Common myeloid progenitor, CD34-positive (primary cell): ENCODE results near the gene MMRN1.

Experiments
- CTCF ChIA-PET: fragments of 350-600 bp; sonication (Branson Sonifier 250); formaldehyde crosslinking; loops from one replicate; lab custom pipeline; 2021; ENCODE audit warnings: antibody characterized with exemption; lab: Charles Lee
- POLR2A ChIA-PET: fragments of 350-600 bp; sonication (Branson Sonifier 250); formaldehyde crosslinking; loops from one replicate; lab custom pipeline; 2021; ENCODE audit warnings: antibody characterized with exemption; lab: Charles Lee
- DNase-seq, 3 donors: peaks; one replicate each; pipeline versions ENCODE4 v3.0.0 to v3.0.0-alpha.2; 2013
- H3K27ac ChIP-seq, 2 experiments: 1 replicate in 1 of 2; 2 replicates in 1 of 2; pipeline ENCODE4 v1.7.0; 2013; ENCODE audit warnings: inconsistent platforms in 2 of 2, low read length in 2 of 2, mild to moderate bottlenecking in 2 of 2, low read depth in 1 of 2, moderate library complexity in 1 of 2; ENCODE audit not compliant: severe bottlenecking in 2 of 2, insufficient read depth in 1 of 2, poor library complexity in 1 of 2
- H3K27me3 ChIP-seq, 5 experiments: replicated peaks in 2 of 5; 1 replicate in 3 of 5; 2 replicates in 2 of 5; pipeline versions ENCODE4 v1.6.1 to v1.7.0; 2013; ENCODE audit warnings: low read length in 4 of 5, mild to moderate bottlenecking in 2 of 5, moderate library complexity in 2 of 5, inconsistent platforms in 1 of 5; ENCODE audit not compliant: insufficient read depth in 5 of 5, control insufficient read depth in 4 of 5
- H3K36me3 ChIP-seq, 4 experiments: 1 replicate in 2 of 4; 2 replicates in 2 of 4; pipeline versions ENCODE4 v1.6.1 to v1.7.0; 2013; ENCODE audit warnings: low read length in 3 of 4, control low read depth in 1 of 4, mild to moderate bottlenecking in 1 of 4; ENCODE audit not compliant: control insufficient read depth in 4 of 4, insufficient read depth in 4 of 4
- H3K4me1 ChIP-seq, 4 experiments: 1 replicate in 3 of 4; 2 replicates in 1 of 4; pipeline versions ENCODE4 v1.6.1 to v1.7.1; 2013; ENCODE audit warnings: low read length in 3 of 4, mild to moderate bottlenecking in 3 of 4, control low read depth in 1 of 4, inconsistent platforms in 1 of 4, moderate library complexity in 1 of 4; ENCODE audit not compliant: control insufficient read depth in 4 of 4, insufficient read depth in 4 of 4; ENCODE audit errors: control extremely low read depth in 1 of 4
- H3K4me3 ChIP-seq, 7 experiments: 1 replicate in 4 of 7; 2 replicates in 3 of 7; pipeline versions ENCODE4 v1.5.1 to v1.7.0; 2013; ENCODE audit warnings: mild to moderate bottlenecking in 7 of 7, low read length in 6 of 7, moderate library complexity in 6 of 7, inconsistent platforms in 2 of 7, low read depth in 2 of 7, control low read depth in 1 of 7; ENCODE audit not compliant: insufficient read depth in 4 of 7, control insufficient read depth in 1 of 7; ENCODE audit errors: extremely low read depth in 1 of 7
- H3K9me3 ChIP-seq, 5 experiments: 1 replicate in 4 of 5; 2 replicates in 1 of 5; pipeline versions ENCODE4 v1.6.1 to v1.7.1; 2013; ENCODE audit warnings: low read length in 4 of 5, mild to moderate bottlenecking in 2 of 5, inconsistent platforms in 1 of 5, low read depth in 1 of 5, moderate library complexity in 1 of 5; ENCODE audit not compliant: control insufficient read depth in 4 of 5, insufficient read depth in 2 of 5; ENCODE audit errors: control extremely low read depth in 1 of 5
- WGBS: methylation state at CpG from one replicate; pipeline ENCODE4 v1.1.5; 2013; ENCODE audit not compliant: insufficient coverage; 5-methylcytosine and 5-hydroxymethylcytosine counted together

Gene MMRN1

GRCh38 chr4:89868999-89869589 is 25.6 kb upstream of the MMRN1 start:
- no peaks in the 10 kb centered on the region for H3K36me3 ChIP-seq
- no CpG with 5 or more reads among the region's 2 CpGs for WGBS
- H3K4me3 ChIP-seq: no peak overlapping the region
- H3K27me3 ChIP-seq: no peaks in the 10 kb centered on the region
- ChIA-PET POLR2A (no interaction called here), CTCF (interaction anchor here (0.7 to 2.7 kb wide), 17 partner anchors 8 to 704 kb away, joined by 3 to 14 read pairs (median 4); partner anchors contain the start of gene MMRN1)
- peak in 2 of 3 donors; percentile 34 to 41 for DNase-seq
- no peak overlapping the region for H3K27ac ChIP-seq
- peaks cover 0 to 1% (median 0%) of the 10 kb centered on the region in 5 experiments for H3K9me3 ChIP-seq
- no peaks in the 10 kb centered on the region for H3K4me1 ChIP-seq

- CTCF ChIA-PET: interaction anchor here (0.6 to 1.7 kb wide), 4 partner anchors 29 to 713 kb away, joined by 3 to 6 read pairs (median 4); no protein-coding TSS in a partner anchor
Observed at GRCh38 chr4:89871211-89871610, 23.4 kb upstream of the MMRN1 start.

DNA sequence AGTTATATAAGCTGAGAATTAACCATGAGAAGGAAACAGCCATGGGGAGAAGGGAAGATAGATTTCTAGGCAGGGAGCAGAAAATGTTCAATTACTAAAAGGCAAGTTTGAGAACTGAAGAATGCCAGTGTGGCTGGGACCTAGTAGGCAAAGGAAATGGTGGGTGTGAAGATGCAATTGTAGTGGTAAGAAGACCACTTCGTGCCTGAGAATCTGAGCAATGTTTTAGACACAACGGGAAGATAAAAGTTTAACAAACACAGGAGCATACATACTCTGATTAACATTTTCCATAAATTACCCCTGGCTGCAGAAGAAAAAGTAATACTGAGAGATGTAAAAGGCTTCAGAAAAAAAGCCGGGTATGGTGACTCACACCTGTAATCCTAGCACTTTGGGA is 18.1 kb upstream of the MMRN1 start:
- Histone ChIP-seq H3K9me3 (no peaks in the 10 kb centered on the region), H3K27me3 (no peaks in the 10 kb centered on the region), H3K4me1 (peaks cover 0 to 3% (median 0%) of the 10 kb centered on the region in 4 experiments), H3K27ac (no peak overlapping the region), H3K4me3 (no peak overlapping the region), H3K36me3 (no peaks in the 10 kb centered on the region)
- CTCF ChIA-PET: interaction anchor here (1.5 kb wide), 2 partner anchors 8 to 24 kb away, joined by 4 read pairs; no protein-coding TSS in a partner anchor
- 100% methylated on average over 2 of the region's 3 CpGs for WGBS
- no peak for DNase-seq
- POLR2A ChIA-PET: no interaction called here

More at GRCh38 chr4:89871211-89871610, 23.4 kb upstream of the MMRN1 start:
- H3K4me3 ChIP-seq: no peak overlapping the region
- WGBS: 100% methylated on average over 1 of the region's 1 CpG
- POLR2A ChIA-PET: no interaction called here
- no peaks in the 10 kb centered on the region for H3K36me3 ChIP-seq
- H3K4me1 ChIP-seq: no peaks in the 10 kb centered on the region
- no peaks in the 10 kb centered on the region for H3K27me3 ChIP-seq
- H3K27ac ChIP-seq: no peak overlapping the region
- H3K9me3 ChIP-seq: peaks cover 0 to 1% (median 0%) of the 10 kb centered on the region in 5 experiments
- no peak for DNase-seq

DNA sequence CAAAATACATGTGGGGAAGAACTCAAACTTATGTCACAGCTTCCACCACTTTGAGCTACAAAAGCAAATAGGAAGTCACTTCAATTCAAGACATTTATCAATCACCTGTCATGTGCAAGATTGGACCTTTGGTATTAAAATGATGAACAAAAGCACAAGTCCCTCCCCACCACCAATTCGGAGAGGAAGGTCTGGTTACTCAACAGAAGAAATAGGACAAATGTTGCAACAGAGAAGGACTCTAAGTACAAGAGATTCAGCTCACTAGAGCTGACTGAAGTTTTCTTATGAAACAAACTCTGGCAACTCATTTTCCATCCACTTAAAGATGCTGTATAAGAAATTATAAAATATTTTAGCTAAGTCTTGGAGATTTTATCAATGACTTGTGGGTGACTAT is 16.0 kb upstream of the MMRN1 start:
- POLR2A ChIA-PET: interaction anchor here (0.6 kb wide), 1 partner anchor 30 kb away, joined by 3 read pairs; no protein-coding TSS in a partner anchor
- no CpG with 5 or more reads among the region's 1 CpG for WGBS
- no peak for DNase-seq

GRCh38 chr4:89879215-89879614 is 15.4 kb upstream of the MMRN1 start:
- CTCF ChIA-PET: interaction anchor here (0.6 to 1.6 kb wide), 7 partner anchors 11 to 397 kb away, joined by 3 to 11 read pairs (median 4); partner anchors contain the start of gene MMRN1
- Histone ChIP-seq H3K4me1 (peaks cover 0 to 3% (median 0%) of the 10 kb centered on the region in 4 experiments), H3K4me3 (no peak overlapping the region), H3K9me3 (no peaks in the 10 kb centered on the region), H3K36me3 (no peaks in the 10 kb centered on the region), H3K27ac (no peak overlapping the region), H3K27me3 (no peaks in the 10 kb centered on the region)
- POLR2A ChIA-PET: no interaction called here
- no peak for DNase-seq
- WGBS: 92% methylated on average over 2 of the region's 4 CpGs

More for the DNA sequence above, 16.0 kb upstream of the MMRN1 start:
- peaks cover 0 to 3% (median 0%) of the 10 kb centered on the region in 4 experiments for H3K4me1 ChIP-seq
- no peak overlapping the region for H3K27ac ChIP-seq
- H3K9me3 ChIP-seq: no peaks in the 10 kb centered on the region
- H3K27me3 ChIP-seq: no peaks in the 10 kb centered on the region
- CTCF ChIA-PET: interaction anchor here (0.8 to 1.5 kb wide), 6 partner anchors 13 to 396 kb away, joined by 3 to 6 read pairs (median 4); no protein-coding TSS in a partner anchor
- H3K4me3 ChIP-seq: no peak overlapping the region
- no peaks in the 10 kb centered on the region for H3K36me3 ChIP-seq

GRCh38 chr4:89889289-89889688 is 5.4 kb upstream of the MMRN1 start:
- Histone ChIP-seq H3K36me3 (no peaks in the 10 kb centered on the region), H3K4me3 (peak overlapping the region in 3 of 7 experiments; percentile 17 to 59 (median 30)), H3K4me1 (peaks cover 3 to 54% (median 19%) of the 10 kb centered on the region in 4 experiments), H3K27me3 (no peaks in the 10 kb centered on the region), H3K9me3 (no peaks in the 10 kb centered on the region), H3K27ac (peak overlapping the region; percentile 71 to 72)
- POLR2A ChIA-PET: interaction anchor here (0.6 kb wide), 1 partner anchor 1203 kb away, joined by 10 read pairs; no protein-coding TSS in a partner anchor
- WGBS: 2% methylated on average over 7 of the region's 9 CpGs
- CTCF ChIA-PET: interaction anchor here (0.8 to 1.8 kb wide), 6 partner anchors 11 to 404 kb away, joined by 3 to 4 read pairs (median 3); no protein-coding TSS in a partner anchor
- peak; percentile 97 to 99 (median 97) for DNase-seq

- CTCF ChIA-PET: interaction anchor here (1.1 to 2.0 kb wide), 3 partner anchors 9 to 412 kb away, joined by 3 to 6 read pairs (median 5); no protein-coding TSS in a partner anchor
- Histone ChIP-seq H3K4me3 (peak overlapping the region in 6 of 7 experiments; percentile 73 to 86 (median 79)), H3K27me3 (no peaks in the 10 kb centered on the region), H3K9me3 (no peaks in the 10 kb centered on the region), H3K36me3 (no peaks in the 10 kb centered on the region), H3K4me1 (peaks cover 26 to 69% (median 49%) of the 10 kb centered on the region in 4 experiments), H3K27ac (peak overlapping the region; percentile 42 to 81)
- no peak for DNase-seq
- POLR2A ChIA-PET: no interaction called here
- no CpG with 5 or more reads among the region's 1 CpG for WGBS
Observed at GRCh38 chr4:89897867-89898266, 3.2 kb downstream of the MMRN1 start.
